ENCODE data around the gene GSTM1.

The GSTM1 gene

DNA sequence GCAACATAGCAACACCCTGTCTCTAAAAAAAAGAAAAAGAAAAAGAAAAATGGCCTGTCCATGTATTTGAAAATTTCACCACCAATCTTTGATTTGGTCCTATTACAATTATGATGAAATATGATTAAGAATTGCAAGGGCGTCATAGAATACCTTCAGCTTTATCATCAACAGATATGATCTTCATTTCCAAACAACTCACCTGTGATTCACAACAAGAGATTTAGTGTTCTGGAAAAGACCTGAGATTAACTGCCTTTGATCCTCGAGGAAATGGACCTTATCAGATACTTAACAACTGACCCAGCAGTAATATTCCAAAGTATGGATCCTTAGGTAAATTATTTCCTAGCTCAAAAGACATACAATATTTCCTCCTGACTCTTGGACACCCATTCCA, 35.2 kb upstream of the GSTM1 start:
- TF ChIP-seq, protein P1, sequence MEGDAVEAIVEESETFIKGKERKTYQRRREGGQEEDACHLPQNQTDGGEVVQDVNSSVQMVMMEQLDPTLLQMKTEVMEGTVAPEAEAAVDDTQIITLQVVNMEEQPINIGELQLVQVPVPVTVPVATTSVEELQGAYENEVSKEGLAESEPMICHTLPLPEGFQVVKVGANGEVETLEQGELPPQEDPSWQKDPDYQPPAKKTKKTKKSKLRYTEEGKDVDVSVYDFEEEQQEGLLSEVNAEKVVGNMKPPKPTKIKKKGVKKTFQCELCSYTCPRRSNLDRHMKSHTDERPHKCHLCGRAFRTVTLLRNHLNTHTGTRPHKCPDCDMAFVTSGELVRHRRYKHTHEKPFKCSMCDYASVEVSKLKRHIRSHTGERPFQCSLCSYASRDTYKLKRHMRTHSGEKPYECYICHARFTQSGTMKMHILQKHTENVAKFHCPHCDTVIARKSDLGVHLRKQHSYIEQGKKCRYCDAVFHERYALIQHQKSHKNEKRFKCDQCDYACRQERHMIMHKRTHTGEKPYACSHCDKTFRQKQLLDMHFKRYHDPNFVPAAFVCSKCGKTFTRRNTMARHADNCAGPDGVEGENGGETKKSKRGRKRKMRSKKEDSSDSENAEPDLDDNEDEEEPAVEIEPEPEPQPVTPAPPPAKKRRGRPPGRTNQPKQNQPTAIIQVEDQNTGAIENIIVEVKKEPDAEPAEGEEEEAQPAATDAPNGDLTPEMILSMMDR (IDR thresholded peaks at IDR 0.05; ENCODE audit: insufficient read depth, low read length, missing control alignments): no peak
- POLR2A ChIA-PET: no interaction called here
- CTCF ChIA-PET: interaction anchor here (0.8 to 16.1 kb wide), 8 partner anchors 9 to 359 kb away, joined by 3 to 344 read pairs (median 6); partner anchors contain the start of genes AHCYL1 and EPS8L3
- H3K4me3 ChIP-seq (ENCODE audit: low read depth, low read length): no peak overlapping the region
- no peak for DNase-seq (ENCODE audit: low read depth, low spot score)

DNA sequence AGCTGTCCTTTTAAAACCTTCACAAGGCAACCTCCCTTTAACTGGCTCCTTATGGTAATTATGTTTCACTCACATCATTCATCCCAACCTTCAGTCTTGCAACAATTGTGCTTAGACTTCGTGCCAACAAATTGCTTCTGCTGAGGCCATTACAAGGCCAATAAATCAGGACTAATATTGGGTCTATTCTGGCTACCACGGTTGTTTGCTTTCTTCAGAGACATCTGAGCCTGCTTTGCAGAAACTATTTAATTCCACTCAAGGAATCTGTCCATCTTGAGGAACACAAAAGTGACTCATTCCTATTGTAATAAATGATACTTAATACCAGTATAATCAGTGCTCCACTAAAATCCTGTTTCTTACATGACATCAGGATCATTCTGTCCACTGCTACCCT, 34.3 kb upstream of the GSTM1 start:
- CTCF ChIA-PET: interaction anchor here (1.0 to 16.1 kb wide), 6 partner anchors 9 to 331 kb away, joined by 3 to 344 read pairs (median 5); partner anchors contain the start of gene AHCYL1
- H3K4me3 ChIP-seq (ENCODE audit: low read depth, low read length): no peak overlapping the region
- TF ChIP-seq, protein P1 (IDR thresholded peaks at IDR 0.05; ENCODE audit: insufficient read depth, low read length, missing control alignments): no peak
- no peak for DNase-seq (ENCODE audit: low read depth, low spot score)
- POLR2A ChIA-PET: no interaction called here

DNA sequence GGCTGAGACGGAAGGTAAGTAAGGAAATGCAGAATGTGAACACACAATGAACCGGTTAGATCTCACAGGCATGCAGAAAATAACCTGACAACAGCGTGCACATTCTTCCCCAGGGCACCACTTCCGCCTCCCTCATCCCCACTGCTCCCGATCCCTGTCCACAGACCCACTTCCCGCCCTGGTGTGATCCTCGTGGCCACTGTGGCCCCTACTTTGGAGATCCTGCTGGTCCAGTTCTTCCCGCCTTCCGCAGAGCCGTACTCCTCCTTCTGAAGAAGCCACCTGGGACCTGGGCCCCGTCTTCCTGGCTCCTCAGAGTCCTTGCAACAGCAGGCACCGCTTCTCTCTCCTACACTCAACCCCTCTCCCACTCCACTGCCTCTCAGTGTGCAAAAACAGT, 33.1 kb upstream of the GSTM1 start:
- no peak for DNase-seq (ENCODE audit: low read depth, low spot score)
- ChIA-PET CTCF (interaction anchor here (0.9 to 16.1 kb wide), 3 partner anchors 16 to 329 kb away, joined by 4 to 344 read pairs (median 228); no protein-coding TSS in a partner anchor), POLR2A (no interaction called here)
- TF ChIP-seq, protein P1 (IDR thresholded peaks at IDR 0.05; ENCODE audit: insufficient read depth, low read length, missing control alignments): no peak
- no peak overlapping the region for H3K4me3 ChIP-seq (ENCODE audit: low read depth, low read length)

DNA sequence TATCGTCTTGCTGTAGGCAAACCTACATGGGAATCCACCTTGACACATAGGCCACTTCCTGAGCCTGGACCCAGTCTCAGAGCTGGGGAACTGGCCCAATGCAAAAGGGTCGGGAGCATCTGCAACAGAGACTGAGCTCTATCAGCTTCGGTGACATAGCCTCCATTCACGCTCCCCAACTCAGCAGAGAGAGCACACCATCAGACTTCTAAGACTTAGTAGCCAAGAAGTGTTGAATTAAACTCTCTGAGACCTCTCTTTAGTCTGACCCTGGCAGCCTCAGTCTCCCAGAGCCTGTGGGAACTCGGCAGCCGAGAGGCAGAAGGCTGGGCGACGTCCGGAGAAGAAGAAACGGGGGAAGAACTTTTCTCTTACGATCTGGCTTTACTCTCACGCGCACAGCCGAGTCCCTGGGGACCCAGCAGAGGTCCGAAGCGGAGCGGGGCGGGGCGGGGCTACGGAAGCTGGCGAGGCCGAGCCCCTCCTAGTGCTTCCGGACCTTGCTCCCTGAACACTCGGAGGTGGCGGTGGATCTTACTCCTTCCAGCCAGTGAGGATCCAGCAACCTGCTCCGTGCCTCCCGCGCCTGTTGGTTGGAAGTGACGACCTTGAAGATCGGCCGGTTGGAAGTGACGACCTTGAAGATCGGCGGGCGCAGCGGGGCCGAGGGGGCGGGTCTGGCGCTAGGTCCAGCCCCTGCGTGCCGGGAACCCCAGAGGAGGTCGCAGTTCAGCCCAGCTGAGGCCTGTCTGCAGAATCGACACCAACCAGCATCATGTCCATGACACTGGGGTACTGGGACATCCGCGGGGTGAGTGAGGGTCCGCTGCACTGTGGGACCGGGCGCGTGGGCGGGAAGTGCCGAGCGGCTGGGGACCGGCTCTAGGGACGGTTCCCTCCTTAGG, 31.8 kb upstream of the GSTM1 start, which contains the start of gene GSTM4:
GSTM4 (plus strand) TSS at position 485 of the 905 bp plus-strand sequence; CDS start at position 776, 291 bp downstream.
- H3K4me3 ChIP-seq (ENCODE audit: low read depth, low read length): peak within 1 kb of the TSS; percentile 78
- POLR2A ChIA-PET: interaction anchor here (0.6 kb wide), 1 partner anchor 347 kb away, joined by 4 read pairs; no protein-coding TSS in a partner anchor
- DNase-seq (ENCODE audit: low read depth, low spot score): no peak
- TF ChIP-seq, protein P1 (IDR thresholded peaks at IDR 0.05; ENCODE audit: insufficient read depth, low read length, missing control alignments): peak; percentile 18
- CTCF ChIA-PET: interaction anchor here (1.9 to 16.1 kb wide), 3 partner anchors 17 to 123 kb away, joined by 5 to 344 read pairs (median 228); no protein-coding TSS in a partner anchor

DNA sequence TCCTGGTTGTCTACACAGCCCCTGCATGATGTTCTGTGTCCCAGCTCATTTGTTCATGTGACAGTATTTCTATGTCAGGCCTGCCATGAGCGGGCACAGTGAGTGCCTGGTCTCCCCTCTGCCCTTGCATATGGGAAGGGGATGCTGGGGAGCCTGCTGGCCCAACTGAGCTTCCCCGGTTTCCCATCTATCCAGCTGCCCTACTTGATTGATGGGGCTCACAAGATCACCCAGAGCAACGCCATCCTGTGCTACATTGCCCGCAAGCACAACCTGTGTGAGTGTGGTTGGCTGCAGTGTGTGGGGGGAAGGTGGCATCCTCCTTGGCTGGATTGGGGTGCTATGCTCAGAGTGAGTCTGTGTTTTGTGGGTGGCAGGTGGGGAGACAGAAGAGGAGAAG, 30.2 kb upstream of the GSTM1 start:
- DNase-seq (ENCODE audit: low read depth, low spot score): no peak
- H3K4me3 ChIP-seq (ENCODE audit: low read depth, low read length): no peak overlapping the region
- CTCF ChIA-PET: interaction anchor here (1.9 to 16.1 kb wide), 3 partner anchors 19 to 125 kb away, joined by 5 to 344 read pairs (median 228); no protein-coding TSS in a partner anchor
- POLR2A ChIA-PET: interaction anchor here (0.6 kb wide), 1 partner anchor 254 kb away, joined by 3 read pairs; no protein-coding TSS in a partner anchor
- TF ChIP-seq, protein P1 (IDR thresholded peaks at IDR 0.05; ENCODE audit: insufficient read depth, low read length, missing control alignments): no peak

DNA sequence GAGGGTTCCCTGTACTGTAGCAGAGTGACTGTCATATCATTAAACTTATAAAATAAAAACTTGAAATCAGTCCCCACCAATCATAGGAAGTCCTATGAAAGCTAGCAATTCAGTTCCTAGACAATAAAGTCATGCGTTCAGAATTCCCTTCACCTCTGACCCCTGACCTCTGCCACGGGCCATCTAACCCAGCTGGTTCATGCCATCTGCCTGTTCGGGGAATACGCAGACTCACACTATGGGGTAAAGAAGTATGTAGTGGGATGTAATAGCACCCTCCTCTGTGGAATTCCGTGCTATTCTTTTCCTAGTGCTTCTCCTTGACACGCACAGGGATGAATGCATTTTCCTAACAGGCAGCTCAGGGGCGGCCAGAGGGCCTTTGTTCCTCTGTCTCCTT, 29.6 kb upstream of the GSTM1 start:
- no peak overlapping the region for H3K4me3 ChIP-seq (ENCODE audit: low read depth, low read length)
- TF ChIP-seq, protein P1 (IDR thresholded peaks at IDR 0.05; ENCODE audit: insufficient read depth, low read length, missing control alignments): no peak
- DNase-seq (ENCODE audit: low read depth, low spot score): no peak
- ChIA-PET CTCF (interaction anchor here (0.7 to 16.1 kb wide), 4 partner anchors 19 to 126 kb away, joined by 3 to 344 read pairs (median 116); no protein-coding TSS in a partner anchor), POLR2A (interaction anchor here (0.6 to 0.7 kb wide), 2 partner anchors 20 to 254 kb away, joined by 3 read pairs; no protein-coding TSS in a partner anchor)
